H1 (cell line): ENCODE data around the gene SLC51B. TPM values are rescaled to one million over a fixed set of nuclear protein-coding genes. Genes with fewer than 3 reads are reported as not detected.

Source experiments
- CTCF ChIA-PET: fragments of 300-600 bp; sonication (Branson Sonifier 250); formaldehyde crosslinking; loops from one replicate; lab custom pipeline; 2021; ENCODE audit not compliant: partially characterized antibody; lab: Charles Lee
- POLR2A ChIA-PET: fragments of 300-600 bp; sonication (Branson Sonifier 250); formaldehyde crosslinking; loops from one replicate; lab custom pipeline; 2021; ENCODE audit warnings: inconsistent platforms; ENCODE audit not compliant: partially characterized antibody; lab: Charles Lee
- DNase-seq, 2 experiments: peaks; one replicate each; pipeline versions ENCODE4 v3.0.0 to v3.0.0-alpha.2; 2010 to 2022; ENCODE audit warnings: low spot score in 2 of 2, low read depth in 1 of 2, mixed read lengths in 1 of 2
- FAIRE-seq: peaks from 2 replicates; lab custom pipeline; 2011; peaks lifted over from hg19 to GRCh38; lab: Jason Lieb, UNC
- H2AFZ ChIP-seq: 2 replicates; pipeline ENCODE4 v1.8.1; 2012; ENCODE audit warnings: low read length, inconsistent platforms
- H2AK5ac ChIP-seq: 2 replicates; pipeline ENCODE4 v1.6.1; 2013; ENCODE audit warnings: low read depth, low read length
- H2BK120ac ChIP-seq: replicated peaks from 2 replicates; pipeline ENCODE3; 2013; ENCODE audit warnings: low read depth, low read length, inconsistent platforms
- H2BK12ac ChIP-seq: 2 replicates; pipeline ENCODE4 v1.6.1; 2013; ENCODE audit warnings: low read depth, low read length
- H2BK15ac ChIP-seq: 2 replicates; pipeline ENCODE4 v1.6.1; 2013; ENCODE audit warnings: low read length
- H2BK20ac ChIP-seq: 2 replicates; pipeline ENCODE4 v1.6.1; 2013; ENCODE audit warnings: low read length
- H2BK5ac ChIP-seq: 2 replicates; pipeline ENCODE4 v1.6.1; 2013; ENCODE audit warnings: low read depth, low read length
- H3K14ac ChIP-seq: 2 replicates; pipeline ENCODE4 v1.6.1; 2013; ENCODE audit warnings: inconsistent platforms; ENCODE audit not compliant: insufficient read length
- H3K18ac ChIP-seq: 2 replicates; pipeline ENCODE4 v1.6.1; 2013; ENCODE audit warnings: low read length; ENCODE audit errors: extremely low read depth
- H3K23ac ChIP-seq: 2 replicates; pipeline ENCODE4 v1.6.1; 2013; ENCODE audit warnings: inconsistent platforms; ENCODE audit not compliant: insufficient read length
- H3K23me2 ChIP-seq: 2 replicates; pipeline ENCODE4 v1.6.1; 2013; ENCODE audit warnings: low read depth, low read length
- H3K27ac ChIP-seq: 2 replicates; pipeline ENCODE4 v1.6.1; 2011; ENCODE audit warnings: low read depth, low read length, inconsistent platforms
- H3K27me3 ChIP-seq, 4 experiments: replicated peaks in 1 of 4; 1 replicate in 1 of 4; 2 replicates in 3 of 4; pipeline versions ENCODE4 v1.6.1 to v1.8.1; 2011 to 2013; ENCODE audit warnings: low read length in 3 of 4, mild to moderate bottlenecking in 3 of 4, inconsistent platforms in 2 of 4, mixed read lengths in 2 of 4, moderate library complexity in 1 of 4; ENCODE audit not compliant: control insufficient read depth in 3 of 4, insufficient read depth in 3 of 4; ENCODE audit errors: extremely low read depth in 1 of 4
- H3K36me3 ChIP-seq, 4 experiments: 2 replicates each; pipeline versions ENCODE4 v1.6.1 to v1.8.1; 2011 to 2013; ENCODE audit warnings: mild to moderate bottlenecking in 4 of 4, low read length in 3 of 4, moderate library complexity in 2 of 4, control low read depth in 1 of 4, inconsistent platforms in 1 of 4; ENCODE audit not compliant: insufficient read depth in 4 of 4, control insufficient read depth in 2 of 4
- H3K4ac ChIP-seq: replicated peaks from 2 replicates; pipeline ENCODE3; 2013; ENCODE audit warnings: low read length, low read depth, mixed read lengths, inconsistent platforms; ENCODE audit not compliant: insufficient read length
- H3K4me1 ChIP-seq, 4 experiments: replicated peaks in 1 of 4; 1 replicate in 1 of 4; 2 replicates in 3 of 4; pipeline versions ENCODE4 v1.6.1 to v1.8.1; 2011 to 2013; ENCODE audit warnings: low read length in 3 of 4, inconsistent platforms in 2 of 4, mixed read lengths in 1 of 4; ENCODE audit not compliant: insufficient read depth in 4 of 4, control insufficient read depth in 3 of 4
- H3K4me2 ChIP-seq, 2 experiments: 2 replicates each; pipeline versions ENCODE4 v1.6.1 to v1.8.1; 2011 to 2013; ENCODE audit warnings: low read depth in 2 of 2, low read length in 2 of 2, control low read depth in 1 of 2, inconsistent platforms in 1 of 2, mild to moderate bottlenecking in 1 of 2; ENCODE audit not compliant: insufficient read depth in 1 of 2
- H3K4me3 ChIP-seq, 4 experiments: fragments of 200-600, 300-600 bp in 1 of 4; sonication (generic), shearing (Covaris generic), sonication (Bioruptor Twin) in 1 of 4; 2 replicates each; pipeline versions ENCODE4 v1.5.1 to v1.8.1; 2011 to 2016; ENCODE audit warnings: low read length in 4 of 4, low read depth in 3 of 4, control low read depth in 2 of 4, inconsistent platforms in 2 of 4, mild to moderate bottlenecking in 2 of 4, mixed read lengths in 1 of 4, moderate library complexity in 1 of 4; ENCODE audit not compliant: insufficient read depth in 2 of 4; ENCODE audit errors: extremely low read depth in 1 of 4
- H3K56ac ChIP-seq: replicated peaks from 2 replicates; pipeline ENCODE3; 2013; ENCODE audit warnings: low read depth, mild to moderate bottlenecking, mixed read lengths, low read length, inconsistent platforms; ENCODE audit not compliant: insufficient read length
- H3K79me1 ChIP-seq: 2 replicates; pipeline ENCODE4 v1.6.1; 2013; ENCODE audit warnings: low read depth, low read length, control low read depth
- H3K79me2 ChIP-seq, 2 experiments: 2 replicates each; pipeline versions ENCODE4 v1.6.1 to v1.8.1; 2012 to 2013; ENCODE audit warnings: low read length in 2 of 2, mild to moderate bottlenecking in 2 of 2, inconsistent platforms in 1 of 2; ENCODE audit not compliant: insufficient read depth in 2 of 2, control insufficient read depth in 1 of 2
- H3K9ac ChIP-seq, 4 experiments: replicated peaks in 1 of 4; 1 replicate in 1 of 4; 2 replicates in 3 of 4; pipeline versions ENCODE4 v1.6.1 to v1.8.1; 2011 to 2013; ENCODE audit warnings: low read depth in 3 of 4, low read length in 3 of 4, control low read depth in 2 of 4, mild to moderate bottlenecking in 2 of 4, moderate library complexity in 2 of 4, inconsistent platforms in 1 of 4; ENCODE audit errors: extremely low read depth in 1 of 4
- H3K9me3 ChIP-seq, 2 experiments: 2 replicates each; pipeline versions ENCODE4 v1.6.1 to v1.8.1; 2012 to 2013; ENCODE audit warnings: mild to moderate bottlenecking in 2 of 2, moderate library complexity in 2 of 2, control low read depth in 1 of 2, inconsistent platforms in 1 of 2, low read depth in 1 of 2, low read length in 1 of 2, mixed read lengths in 1 of 2; ENCODE audit not compliant: insufficient read depth in 2 of 2
- H4K20me1 ChIP-seq, 2 experiments: replicated peaks in 1 of 2; 2 replicates each; pipeline versions ENCODE3 to v1.8.1; 2011 to 2013; ENCODE audit warnings: inconsistent platforms in 2 of 2, low read length in 2 of 2, mild to moderate bottlenecking in 1 of 2; ENCODE audit not compliant: insufficient read depth in 2 of 2, control insufficient read depth in 1 of 2
- H4K5ac ChIP-seq: 2 replicates; pipeline ENCODE4 v1.6.1; 2013; ENCODE audit warnings: low read length, low read depth, mixed read lengths, inconsistent platforms; ENCODE audit not compliant: insufficient read length
- H4K8ac ChIP-seq: 2 replicates; pipeline ENCODE4 v1.8.0; 2013; ENCODE audit warnings: mild to moderate bottlenecking, moderate library complexity, low read length, inconsistent platforms; ENCODE audit not compliant: insufficient read depth; ENCODE audit errors: extremely low read depth
- H4K91ac ChIP-seq: replicated peaks from 2 replicates; pipeline ENCODE3; 2013; ENCODE audit warnings: low read length, mixed read lengths, inconsistent platforms; ENCODE audit not compliant: insufficient read length
- EGR1 ChIP-seq: IDR thresholded peaks from 2 replicates; pipeline ENCODE4 v1.6.1; 2011; ENCODE audit warnings: low read depth, low read length, borderline replicate concordance
- KDM5A ChIP-seq: fragments of 200-600 bp; IDR thresholded peaks from 2 replicates; pipeline ENCODE4 v1.7.1; 2012; ENCODE audit warnings: mild to moderate bottlenecking, low read length, inconsistent platforms, mixed read lengths
- POLR2AphosphoS5 ChIP-seq: IDR thresholded peaks from 2 replicates; pipeline ENCODE4 v1.6.1; 2011; ENCODE audit warnings: low read depth, low read length
- RFX5 ChIP-seq: IDR thresholded peaks from 2 replicates; pipeline ENCODE4 v1.6.1; 2011; ENCODE audit warnings: low read depth, low read length, improper control_type of control experiment, borderline replicate concordance
- RXRA ChIP-seq: IDR thresholded peaks from 2 replicates; pipeline ENCODE4 v1.6.1; 2011; ENCODE audit warnings: low read depth, mild to moderate bottlenecking, low read length, moderate library complexity; ENCODE audit not compliant: insufficient read depth
- WGBS, 2 experiments: shearing (Covaris generic) in 1 of 2; methylation state at CpG; one replicate each; pipeline versions ENCODE4 v1.1.6 to v1.1.7; 2013 to 2015; ENCODE audit warnings: low lambda C conversion rate in 2 of 2, mixed read lengths in 2 of 2, inconsistent platforms in 1 of 2, low coverage in 1 of 2, missing lambda C conversion rate in 1 of 2; ENCODE audit not compliant: insufficient replicate concordance in 2 of 2, insufficient coverage in 1 of 2, insufficient read length in 1 of 2; ENCODE audit errors: extremely low coverage in 1 of 2, missing lambda C conversion rate in 1 of 2; 5-methylcytosine and 5-hydroxymethylcytosine counted together
- polyA plus RNA-seq, 7 experiments: library from polyadenylated mRNA; depleted of rRNA in 3 of 7; stranded (reverse) in 5 of 7; unstranded in 2 of 7; fragments of >200 nt in 5 of 7; fragments of 200-250 nt in 2 of 7; gene quantifications; 1 replicate in 5 of 7; 2 replicates in 1 of 7; 4 replicates in 1 of 7; pipeline versions ENCODE4 v1.2.1 to v1.2.3, GENCODE V29; 2011 to 2013; ENCODE audit warnings: missing spikeins in 2 of 7, mixed read lengths in 2 of 7
- total RNA-seq: library from RNA; stranded (reverse); fragmentation: NEBNext Ultra II Directional; extraction: Animal tissue kit (Norgen Biotek cat#: 25700); gene quantifications from 2 replicates; pipeline ENCODE4 v1.2.1, GENCODE V29; 2021

Gene SLC51B
- total and polyA plus RNA-seq, 2 of the 8 experiments (the other 6 are each of a cell fraction or from before 2014, with no cell fraction given): not detected

- Histone ChIP-seq H3K14ac (no peak overlapping the region), H2BK12ac (no peak overlapping the region), H2BK15ac (no peak overlapping the region), H3K23ac (no peak overlapping the region), H2BK120ac (no peak overlapping the region), H4K5ac (no peak overlapping the region), H4K91ac (no peak overlapping the region), H3K4me2 (no peak overlapping the region), H2AK5ac (no peak overlapping the region), H3K9me3 (no peaks in the 10 kb centered on the region), H3K36me3 (no peaks in the 10 kb centered on the region; a peak in 1 of 8 replicates), H3K4me3 (no peak overlapping the region), H3K27ac (no peak overlapping the region; the same call in 1 of the 2 replicates), H3K18ac (no peak overlapping the region), H2BK20ac (no peak overlapping the region), H4K8ac (no peak overlapping the region), H3K23me2 (no peaks in the 10 kb centered on the region), H2AFZ (no peak overlapping the region), H3K27me3 (no peaks in the 10 kb centered on the region; a peak in 1 of 7 replicates), H3K79me2 (no peaks in the 10 kb centered on the region), H4K20me1 (no peaks in the 10 kb centered on the region), H3K4ac (no peak overlapping the region), H3K56ac (no peak overlapping the region), H3K4me1 (no peaks in the 10 kb centered on the region), H3K79me1 (no peaks in the 10 kb centered on the region), H2BK5ac (0 out of 2 replicates have a peak overlapping the region, but pooled peaks have one; percentile 60), H3K9ac (no peak overlapping the region)
- ChIA-PET CTCF (interaction anchor here (0.9 to 33.2 kb wide), 10 partner anchors 12 to 216 kb away, joined by 3 to 1213 read pairs (median 28); partner anchors contain the start of genes KBTBD13, RASL12 and SLC51B), POLR2A (interaction anchor here (1.0 to 1.7 kb wide), 8 partner anchors 8 to 66 kb away, joined by 3 to 5 read pairs (median 4); no protein-coding TSS in a partner anchor)
- TF ChIP-seq RFX5: no peak
- TF ChIP-seq POLR2AphosphoS5: no peak
- no peak for TF ChIP-seq KDM5A
- no peak for TF ChIP-seq RXRA
- no peak for TF ChIP-seq EGR1
- 89% methylated on average over 6 of the region's 6 CpGs; no CpG with 5 or more reads in 1 of the 2 experiments for WGBS, 2 experiments
- no peak for FAIRE-seq
- DNase-seq: no peak
These were observed 10.1 kb downstream of the SLC51B start for GRCh38 chr15:65055201-65055870.
